EH (cell line): ENCODE data around the gene GALNT2.

Experiments used
- DNase-seq: peaks from one replicate; pipeline ENCODE4 v3.0.0-alpha.2; 2015; ENCODE audit warnings: low read depth

The GALNT2 gene

DNA sequence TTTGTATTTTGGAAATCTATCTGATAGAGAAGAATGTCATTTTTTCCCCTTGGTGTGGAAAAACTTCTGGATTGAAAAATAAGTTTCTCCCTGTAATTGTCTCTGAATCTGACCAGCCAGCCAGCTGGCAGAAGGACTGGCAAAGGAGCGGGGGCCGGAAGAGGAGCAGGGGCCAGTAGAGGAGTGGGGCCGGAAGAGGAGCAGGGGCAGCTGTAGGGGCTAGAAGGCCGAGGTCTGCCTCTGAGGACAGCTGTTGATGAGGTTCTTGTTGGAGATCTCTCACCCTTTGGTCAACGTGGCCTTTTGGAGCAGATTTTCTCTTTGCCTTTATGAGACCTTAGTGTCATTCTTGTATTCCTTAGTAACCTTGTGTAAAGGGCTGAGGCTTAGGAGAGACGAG, 121.8 kb downstream of the GALNT2 start:
- no peak for DNase-seq

DNA sequence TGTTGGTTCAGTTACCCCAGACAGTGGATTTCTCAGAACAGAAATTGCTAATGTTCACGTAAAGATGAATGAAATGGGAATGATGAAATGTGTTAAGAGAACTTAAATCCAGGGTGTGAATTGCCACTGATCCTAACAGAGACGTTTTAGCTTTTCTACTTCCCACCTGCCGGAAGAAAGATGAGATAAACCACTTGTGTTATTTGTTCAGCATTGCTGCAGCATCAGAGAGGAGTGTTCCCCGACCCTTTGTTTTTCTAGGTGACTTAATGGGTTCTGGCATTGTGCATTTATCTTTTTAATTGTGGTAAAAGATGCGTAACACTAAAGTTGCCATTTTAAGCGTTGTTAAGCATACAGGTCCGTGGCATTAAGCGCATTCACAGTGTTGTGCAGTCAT, 122.3 kb downstream of the GALNT2 start:
- no peak for DNase-seq

DNA sequence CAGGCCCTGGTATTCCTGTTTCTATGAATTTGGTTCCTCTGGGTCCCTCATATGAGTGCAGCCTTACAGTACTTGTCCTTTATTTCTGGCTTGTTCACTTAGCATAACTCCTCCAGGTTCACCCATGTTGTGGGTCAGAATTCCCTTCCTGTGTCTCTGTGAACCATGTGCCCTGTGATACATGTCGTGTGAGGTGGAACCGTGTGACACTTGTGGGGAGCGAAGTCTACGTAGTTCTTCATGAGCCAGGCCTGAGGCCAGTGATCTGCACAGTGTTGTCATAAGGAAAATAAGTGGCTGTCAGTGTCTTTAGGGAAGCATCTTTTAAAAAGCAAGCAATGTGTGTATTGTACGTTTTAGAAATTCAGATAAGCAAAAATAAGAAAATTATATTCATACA, 122.8 kb downstream of the GALNT2 start:
- DNase-seq, result no peak

DNA sequence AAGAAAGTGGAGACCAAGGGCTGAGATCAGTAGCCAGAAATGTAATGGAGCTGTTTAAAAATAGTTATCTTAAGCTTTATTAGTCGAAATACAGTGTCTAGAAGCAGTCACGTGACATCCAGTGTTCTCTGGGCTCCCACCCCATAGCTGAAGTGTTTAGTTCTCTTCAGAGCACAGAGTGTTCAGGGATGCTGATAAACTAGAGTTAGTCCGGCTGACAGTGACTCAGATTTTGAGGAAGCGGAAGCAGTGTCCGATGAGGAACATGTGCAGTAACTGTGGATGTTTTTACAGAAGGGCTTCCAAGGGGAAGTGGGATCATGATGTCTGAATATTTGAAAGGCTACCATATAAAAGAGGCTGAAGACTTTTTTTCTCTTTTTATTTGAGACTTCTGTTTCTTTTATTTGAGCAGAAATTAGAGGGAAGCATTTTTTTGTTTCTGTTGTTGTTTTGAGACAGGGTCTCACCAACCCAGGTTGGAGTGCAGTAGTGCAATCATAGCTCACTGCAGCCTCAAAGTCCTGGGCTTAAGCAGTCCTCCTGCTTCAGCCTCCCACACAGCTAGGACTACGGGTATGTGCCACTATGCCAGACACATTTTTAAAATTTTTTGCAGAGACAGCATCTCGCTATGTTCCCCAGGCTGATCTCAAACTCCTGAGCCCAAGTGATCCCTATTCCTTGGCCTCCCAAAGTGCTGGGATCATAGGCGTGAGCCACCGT, 124.2 kb downstream of the GALNT2 start:
- peak; percentile 82 for DNase-seq

DNA sequence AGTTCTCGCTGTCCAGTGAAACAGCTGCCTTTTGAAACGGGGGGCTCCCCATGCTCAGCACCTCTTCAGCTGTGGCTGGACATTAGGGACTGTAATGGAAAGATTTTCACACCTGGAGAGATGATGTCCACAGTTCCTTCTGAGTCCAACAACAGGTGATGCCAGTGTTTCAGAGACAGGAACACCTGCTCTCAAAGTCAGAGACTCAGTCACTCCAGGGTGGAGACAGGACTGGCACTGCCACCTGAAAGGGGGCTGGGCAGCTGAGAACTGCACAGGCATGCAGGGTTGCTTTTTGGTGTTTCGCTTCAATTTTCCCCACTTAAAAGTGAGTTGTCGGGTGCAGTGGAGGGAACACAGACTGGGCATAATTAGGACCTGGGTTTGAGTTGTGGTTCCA, 124.8 kb downstream of the GALNT2 start:
- no peak for DNase-seq

DNA sequence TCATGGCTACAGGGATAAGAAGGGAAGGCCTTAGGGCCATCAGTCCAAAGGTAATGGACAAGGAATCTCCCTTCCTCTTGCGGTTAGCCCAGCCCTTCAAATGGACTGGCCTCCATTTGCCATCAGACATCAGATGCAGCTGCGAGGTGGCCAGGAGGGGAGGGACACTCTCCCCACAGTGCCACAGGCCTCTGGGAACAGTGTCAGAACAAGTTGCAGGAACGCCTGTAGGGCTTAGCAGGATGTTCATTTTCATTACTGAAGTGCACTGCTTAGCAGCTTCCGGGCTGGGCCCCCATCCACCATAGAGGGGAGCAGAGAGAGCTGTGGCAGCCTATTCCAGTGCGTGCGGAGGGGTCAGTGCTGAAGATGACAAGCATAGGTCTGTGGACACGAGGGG, 127.5 kb downstream of the GALNT2 start:
- no peak for DNase-seq

DNA sequence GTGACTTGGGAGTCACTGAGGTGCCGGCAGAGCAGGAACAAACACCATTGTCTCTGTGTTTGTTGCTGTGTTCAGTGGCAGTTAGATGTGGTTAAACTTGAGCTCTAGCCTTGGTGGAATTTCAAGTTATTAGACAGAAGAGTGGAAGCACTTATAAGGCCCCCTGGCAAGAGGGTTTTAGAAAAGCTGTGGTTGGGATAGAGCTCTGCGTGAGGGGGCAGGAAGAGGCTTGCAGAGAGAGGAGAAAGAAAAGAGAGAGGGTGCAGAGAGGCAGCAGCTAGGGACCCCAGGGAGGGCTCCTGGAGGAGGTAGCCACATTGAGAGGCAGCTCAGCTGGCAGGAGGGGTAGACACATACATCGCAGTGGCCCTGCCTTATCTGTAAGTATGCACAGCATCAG, 128.2 kb downstream of the GALNT2 start:
- no peak for DNase-seq

DNA sequence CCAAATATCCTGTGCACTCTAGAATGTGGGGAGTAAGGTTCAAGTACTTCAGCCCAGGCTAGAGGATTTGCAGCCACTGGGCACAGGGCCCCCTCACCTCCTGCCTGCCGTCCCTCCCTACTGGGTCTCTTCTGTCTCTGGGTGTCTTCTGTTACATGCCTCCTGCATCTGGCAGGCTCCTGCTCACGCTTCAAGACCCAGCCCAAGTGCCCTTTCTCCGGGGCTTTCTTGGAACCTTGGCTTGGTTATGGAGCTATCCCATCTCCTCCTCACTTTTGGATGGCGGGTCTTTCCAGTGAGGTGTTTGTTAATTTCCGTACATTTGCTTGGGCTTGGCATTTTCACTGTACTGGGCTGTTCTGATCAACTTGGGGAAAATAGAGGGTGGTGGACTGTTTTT, 129.0 kb downstream of the GALNT2 start:
- no peak for DNase-seq

DNA sequence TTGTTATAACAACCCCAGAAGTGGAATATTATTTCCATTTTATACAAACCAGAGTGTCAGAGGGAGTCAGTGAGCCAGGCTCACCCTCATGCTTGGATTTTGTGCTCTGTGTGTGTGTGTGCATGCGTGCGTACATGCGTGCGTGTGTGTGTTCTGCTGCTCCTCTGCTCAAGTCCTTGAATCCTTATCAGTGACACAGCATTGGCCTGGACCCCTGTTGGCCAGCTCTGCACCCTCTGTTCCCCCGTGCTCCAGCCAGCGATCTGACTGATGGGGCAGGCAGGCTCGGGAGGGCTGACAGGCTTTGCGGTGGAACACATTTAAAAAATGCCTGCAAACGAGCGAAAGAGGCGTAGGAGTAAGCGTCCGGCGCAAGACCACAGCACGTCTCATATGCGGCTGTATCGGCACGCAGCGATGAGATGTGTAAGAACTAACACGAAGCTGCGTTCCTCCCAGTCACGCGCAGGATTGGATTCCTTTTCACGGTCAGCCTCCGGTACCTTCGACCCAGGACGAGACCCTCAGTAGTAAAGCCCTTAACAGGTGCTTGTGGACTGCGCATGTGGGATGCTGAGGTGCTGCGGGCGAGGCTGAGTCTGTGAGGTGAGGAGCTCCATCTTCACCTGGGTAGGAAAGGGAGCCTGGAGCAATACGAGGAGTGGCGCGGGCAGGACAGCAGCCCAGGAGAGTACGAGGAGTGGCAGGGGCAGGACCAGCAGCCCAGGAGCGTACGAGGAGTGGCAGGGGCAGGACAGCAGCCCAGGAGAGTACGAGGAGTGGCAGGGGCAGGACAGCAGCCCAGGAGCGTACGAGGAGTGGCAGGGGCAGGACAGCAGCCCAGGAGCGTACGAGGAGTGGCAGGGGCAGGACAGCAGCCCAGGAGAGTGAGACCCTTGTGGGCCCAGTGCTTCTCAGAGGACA, 130.9 kb downstream of the GALNT2 start:
- DNase-seq, result no peak

DNA sequence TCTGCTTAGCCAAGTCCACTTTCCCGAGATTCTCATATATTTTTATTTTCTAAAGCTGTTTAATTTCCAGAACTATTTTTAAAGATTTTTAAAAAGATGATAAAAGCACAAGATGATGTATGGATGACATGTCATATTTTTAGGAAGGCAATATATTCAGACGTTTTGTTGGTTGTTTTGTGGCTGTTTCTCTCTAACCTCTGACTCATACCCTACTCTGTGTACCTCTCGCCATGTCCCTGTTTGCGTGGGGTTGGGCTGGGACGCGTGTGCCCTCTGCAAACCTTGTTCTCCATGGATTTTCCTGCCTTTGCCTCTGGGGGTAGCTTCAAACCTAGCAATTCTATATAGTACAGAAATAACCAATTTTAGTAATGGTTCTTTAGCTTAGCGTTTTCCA, 132.0 kb downstream of the GALNT2 start:
- no peak for DNase-seq

DNA sequence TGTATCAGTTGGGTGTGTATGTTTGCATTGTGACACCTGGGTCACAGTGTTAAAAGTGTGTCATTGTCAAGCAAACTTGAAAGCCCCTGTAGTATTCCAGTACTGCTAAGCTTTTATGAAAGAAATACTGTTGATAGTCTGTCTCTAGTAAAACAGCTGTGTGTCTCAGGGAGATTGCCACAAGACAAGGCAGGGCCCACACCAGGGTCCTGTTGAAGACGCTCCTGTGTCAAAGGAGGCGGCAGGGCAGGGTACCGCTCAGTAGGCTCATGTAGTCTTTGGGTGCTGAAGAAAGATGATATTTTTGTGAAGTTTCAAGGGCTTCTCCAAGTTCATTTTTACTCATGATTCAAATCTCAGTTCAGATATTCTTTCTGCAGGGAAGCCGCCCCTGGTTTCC, 132.5 kb downstream of the GALNT2 start:
- no peak for DNase-seq

DNA sequence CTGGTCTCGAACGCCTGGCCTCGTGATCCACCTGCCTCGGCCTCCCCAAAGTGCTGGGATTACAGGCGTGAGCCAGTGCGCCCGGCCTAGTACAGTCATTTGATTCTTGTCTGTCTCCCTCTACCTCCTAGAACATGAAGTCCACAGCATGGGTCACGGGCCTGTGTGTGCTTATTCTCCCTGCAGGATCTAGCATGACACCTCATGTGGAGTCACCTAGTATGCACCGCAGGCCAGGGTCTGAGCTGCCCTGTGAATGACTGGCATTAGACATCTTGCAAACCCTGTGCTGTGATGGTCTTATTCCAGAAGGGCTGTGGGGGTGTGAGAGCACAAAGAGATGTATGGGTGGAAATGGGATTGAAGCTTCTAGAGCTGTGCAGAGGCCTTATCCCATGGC, 133.2 kb downstream of the GALNT2 start:
- no peak for DNase-seq

DNA sequence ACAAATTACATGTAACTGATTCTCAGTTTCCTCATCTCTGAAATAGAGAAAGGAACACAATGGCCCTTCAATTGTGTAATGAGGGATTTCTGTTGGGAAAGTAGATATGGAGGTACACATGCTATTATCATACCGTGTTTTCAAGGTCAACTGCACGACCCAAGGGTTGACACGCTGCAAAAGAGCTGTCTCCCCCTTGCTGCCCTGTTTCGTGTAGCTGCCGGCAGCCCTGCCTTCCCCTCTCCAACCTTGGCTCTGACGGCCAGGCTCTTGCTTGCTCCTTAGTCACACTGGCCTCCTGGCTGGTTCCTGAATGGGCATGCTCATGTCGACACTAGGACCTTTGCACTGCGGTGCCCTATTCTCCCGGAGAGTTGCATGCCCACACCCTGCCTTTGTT, 134.4 kb downstream of the GALNT2 start:
- DNase-seq, result no peak

DNA sequence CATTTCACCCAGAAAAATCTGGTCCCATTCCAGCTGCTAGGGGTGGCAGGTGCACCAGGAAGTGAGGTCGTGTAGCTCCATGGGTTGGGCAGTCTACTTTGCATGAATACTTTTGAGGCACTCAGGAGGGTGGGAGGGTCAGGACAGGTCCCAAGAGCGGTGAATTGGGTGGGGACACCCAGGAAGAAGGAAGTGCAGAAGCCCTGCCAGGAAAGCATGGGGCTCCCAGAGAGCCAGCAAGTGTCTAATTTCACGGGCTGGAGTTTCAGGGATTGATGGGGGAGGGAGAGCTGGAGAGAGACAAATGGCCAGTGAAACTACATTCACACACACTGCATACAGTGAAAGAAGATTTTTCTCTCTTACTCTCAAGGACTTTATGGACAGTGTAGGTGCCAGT, 137.8 kb downstream of the GALNT2 start:
- DNase-seq, result no peak

DNA sequence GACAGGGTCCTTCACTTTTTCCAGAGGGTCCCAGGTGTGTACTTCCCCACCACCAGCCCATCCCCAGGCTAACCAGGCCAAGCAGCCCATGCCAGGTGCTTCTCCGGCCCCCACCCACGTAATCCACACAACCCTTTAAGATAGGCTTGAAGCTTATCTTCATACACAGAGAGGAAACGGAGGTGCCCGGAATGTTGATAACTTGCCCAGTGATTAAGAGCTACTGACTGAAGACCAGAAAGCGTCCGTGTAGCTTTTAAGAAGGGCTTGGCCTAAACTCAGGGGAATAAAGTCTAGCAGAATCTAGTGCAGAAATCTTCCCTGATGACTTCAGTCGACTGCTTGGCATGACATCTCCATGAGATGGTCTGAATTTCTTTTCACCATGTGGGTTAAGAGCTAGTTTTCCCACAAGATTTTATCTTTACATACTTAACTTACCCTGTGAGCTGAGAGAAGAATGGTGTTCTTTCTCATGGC, 138.7 kb downstream of the GALNT2 start:
- peak; percentile 80 for DNase-seq

DNA sequence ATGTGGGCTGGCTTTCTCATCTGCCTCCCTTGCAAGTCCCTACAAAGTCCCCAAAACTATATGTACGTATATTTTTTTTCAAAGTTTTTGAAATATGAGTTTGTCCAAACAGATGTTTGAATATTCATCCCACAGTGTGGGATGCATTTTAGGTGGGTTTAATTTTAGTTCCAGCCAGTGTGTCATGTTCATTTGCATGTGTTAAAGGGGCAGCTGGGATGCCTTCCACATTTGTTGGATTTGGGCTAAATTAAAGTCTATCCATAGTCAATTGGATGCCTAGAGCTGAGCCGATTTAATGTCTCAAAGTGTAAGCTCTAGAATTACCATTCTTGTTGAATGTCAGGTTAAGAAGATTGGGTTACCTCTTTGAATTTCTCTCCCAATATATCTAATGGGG, 139.2 kb downstream of the GALNT2 start:
- no peak for DNase-seq

DNA sequence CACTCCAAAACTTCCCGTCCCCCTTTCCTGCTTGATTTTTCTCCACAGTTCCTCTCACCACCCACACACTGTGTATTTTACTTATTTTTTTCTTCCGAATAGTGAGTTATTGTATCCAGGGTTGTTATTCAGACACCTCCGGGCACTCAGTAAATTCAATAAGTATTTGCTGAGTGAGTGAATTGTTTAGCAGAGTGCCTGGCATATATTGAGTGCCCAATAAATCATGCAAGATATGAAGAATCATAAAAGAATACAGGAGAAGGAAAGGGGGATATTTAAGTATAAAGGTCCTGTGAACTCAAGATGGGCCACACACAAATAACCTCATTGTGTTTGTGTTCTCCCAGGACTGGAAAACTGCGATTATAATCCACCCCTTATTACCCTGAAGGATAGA, 139.9 kb downstream of the GALNT2 start:
- DNase-seq, result no peak

DNA sequence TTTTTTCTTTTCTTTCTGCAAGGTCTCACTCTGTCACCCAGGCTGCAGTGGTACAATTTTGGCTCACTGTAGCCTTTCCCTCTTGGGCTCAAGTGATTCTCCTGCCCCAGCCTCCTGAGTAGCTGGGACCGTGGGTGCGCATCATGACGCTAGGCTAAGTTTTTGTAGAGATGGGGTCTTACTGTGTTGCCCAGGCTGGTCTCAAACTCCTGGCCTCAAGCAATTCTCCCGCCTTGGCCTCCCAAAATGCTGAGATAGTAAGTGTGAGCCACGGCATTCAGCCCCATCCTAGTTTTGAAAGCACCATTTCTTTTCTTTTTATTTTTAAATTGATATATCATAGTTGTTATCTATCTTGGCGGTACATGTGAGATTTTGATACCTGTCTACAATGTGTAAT, 140.6 kb downstream of the GALNT2 start:
- no peak for DNase-seq

DNA sequence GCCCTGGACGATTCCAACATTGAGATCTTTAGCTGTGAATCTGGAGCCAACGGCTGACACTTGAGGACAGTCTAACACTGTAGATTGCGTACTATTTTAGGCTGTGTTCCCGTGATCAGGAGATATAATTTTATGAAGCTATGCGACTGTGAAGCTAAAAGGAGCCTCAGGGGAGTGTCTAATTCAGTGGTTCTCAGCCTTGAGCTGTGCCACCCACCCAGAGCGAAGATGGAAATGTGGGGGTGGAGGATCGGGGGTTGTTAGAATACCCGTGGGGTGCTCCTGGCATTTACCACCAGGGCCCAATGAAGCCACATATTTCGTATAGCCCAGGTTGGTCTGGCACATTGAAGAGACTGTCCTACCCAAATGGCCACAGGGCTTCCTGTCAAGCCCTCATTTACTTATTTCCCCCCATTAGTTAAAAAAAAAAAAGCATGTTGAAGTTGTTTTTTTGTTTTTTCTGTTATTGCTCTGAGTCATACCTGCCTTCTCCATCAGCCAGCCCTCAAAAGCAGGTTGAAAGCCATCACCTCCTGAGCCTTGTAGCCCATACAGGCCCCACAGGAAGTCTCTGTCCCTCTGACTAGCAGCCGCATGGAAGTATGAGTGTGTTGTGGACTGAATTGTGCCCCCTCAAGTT, 141.7 kb downstream of the GALNT2 start:
- DNase-seq, result no peak

DNA sequence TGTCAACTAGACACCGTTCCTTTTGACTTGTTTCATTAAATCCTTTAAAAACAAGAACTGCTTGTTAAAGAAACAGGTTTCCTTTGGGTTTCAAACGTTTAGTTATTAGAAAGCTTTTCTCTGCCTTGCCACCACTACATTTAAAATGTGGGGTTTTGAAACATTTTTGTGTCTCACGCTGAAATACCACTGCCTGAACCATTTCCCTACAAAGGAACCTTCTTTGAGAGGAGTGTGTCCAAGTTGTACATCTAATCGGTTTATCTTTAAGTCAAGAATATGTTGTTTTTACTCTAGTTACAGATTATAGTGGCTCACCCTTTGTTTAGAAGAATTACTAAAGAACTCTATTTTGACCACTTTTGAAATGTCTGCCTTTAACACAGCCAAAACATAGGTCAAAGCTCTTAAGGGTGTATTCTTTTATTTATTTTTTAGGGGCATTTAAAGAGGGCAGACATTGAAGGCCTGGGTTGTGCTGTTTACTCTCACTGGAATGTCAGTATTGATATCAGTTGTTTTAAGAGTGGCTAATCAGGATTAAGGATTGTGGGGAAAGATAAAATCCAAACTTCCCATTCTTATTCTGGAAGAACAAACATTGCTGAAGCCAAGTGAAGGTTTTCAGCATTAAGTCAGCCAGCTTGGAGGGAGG, 143.4 kb downstream of the GALNT2 start:
- DNase-seq, result peak; percentile 58

DNA sequence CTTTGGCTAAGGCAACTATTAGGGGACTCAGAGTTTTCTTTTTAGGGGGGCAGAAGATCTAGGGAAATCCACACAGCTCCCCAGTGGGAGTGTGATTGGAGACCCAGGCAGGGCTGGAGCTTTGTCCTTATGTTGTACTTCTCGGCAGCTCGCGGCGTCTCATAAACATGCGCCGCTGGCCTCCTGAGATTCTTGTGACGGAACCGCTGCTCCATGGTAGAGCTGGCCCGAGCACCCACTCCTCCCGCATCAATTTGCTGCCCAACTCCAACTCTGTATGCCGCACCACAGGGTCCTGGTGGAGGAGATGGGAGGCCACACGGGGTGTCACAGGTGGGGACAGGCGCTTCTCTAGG, 143.9 kb downstream of the GALNT2 start:
- DNase-seq, result no peak

DNA sequence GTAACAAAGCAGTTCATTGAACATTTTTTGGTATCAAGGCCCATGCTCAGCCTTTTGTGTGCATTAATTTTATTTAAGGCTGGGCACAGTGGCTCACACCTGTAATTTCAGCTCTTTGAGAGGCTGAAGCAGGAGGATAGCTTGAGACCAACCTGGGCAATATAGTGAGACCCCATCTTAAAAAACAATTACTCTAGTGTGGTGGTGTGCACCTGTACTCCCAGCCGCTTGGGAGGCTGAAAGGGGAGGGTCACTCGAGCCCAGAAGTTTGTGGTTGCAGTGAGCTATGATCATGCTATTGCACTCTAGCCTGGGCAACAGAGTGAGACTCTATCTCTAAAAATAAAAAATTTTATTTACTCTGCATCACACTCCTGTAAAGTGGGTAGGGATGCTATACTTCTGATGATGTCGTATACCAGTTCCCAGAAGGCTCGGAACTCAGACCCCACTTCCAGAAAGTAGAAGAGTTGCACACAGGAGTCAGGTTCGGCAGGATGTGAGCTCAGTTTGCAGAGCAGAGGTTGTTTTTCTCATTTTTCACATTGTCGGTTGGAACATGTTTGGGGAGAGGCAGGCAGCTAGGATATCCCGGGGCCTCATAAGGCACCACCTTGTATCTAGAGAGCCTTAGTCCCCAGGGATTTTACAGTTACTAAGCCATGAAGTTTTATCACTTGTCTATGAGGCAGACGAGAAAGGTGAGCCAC, 144.6 kb downstream of the GALNT2 start:
- DNase-seq, result no peak
